ENCODE results near the gene SNX1.

SNX1 gene

GRCh38 chr15:64162869-64163658 lies 67.3 kb downstream of the SNX1 start, which contains the start of gene PPIB:
Gene PPIB (minus strand): TSS chr15:64163022. CDS start chr15:64162986, 36 bp downstream.
- TF ChIP-seq Cebpa-rat (IDR thresholded peaks at IDR 0.05) = no peak
- Histone ChIP-seq H3K36me3 (peaks cover 34% of the 10 kb centered on the region), H4K20me1 (peaks cover 42% of the 10 kb centered on the region), H3K27ac (peak within 1 kb of the TSS; percentile 90), H3K4me3 (peak within 1 kb of the TSS; percentile 85), H3K4me2 (peak within 1 kb of the TSS; percentile 98), H3K27me3 (no peaks in the 10 kb centered on the region), H3K9me3 (no peaks in the 10 kb centered on the region), H3K4me1 (peaks cover 53% of the 10 kb centered on the region), H3K9ac (peak within 1 kb of the TSS; percentile 93)

DNA sequence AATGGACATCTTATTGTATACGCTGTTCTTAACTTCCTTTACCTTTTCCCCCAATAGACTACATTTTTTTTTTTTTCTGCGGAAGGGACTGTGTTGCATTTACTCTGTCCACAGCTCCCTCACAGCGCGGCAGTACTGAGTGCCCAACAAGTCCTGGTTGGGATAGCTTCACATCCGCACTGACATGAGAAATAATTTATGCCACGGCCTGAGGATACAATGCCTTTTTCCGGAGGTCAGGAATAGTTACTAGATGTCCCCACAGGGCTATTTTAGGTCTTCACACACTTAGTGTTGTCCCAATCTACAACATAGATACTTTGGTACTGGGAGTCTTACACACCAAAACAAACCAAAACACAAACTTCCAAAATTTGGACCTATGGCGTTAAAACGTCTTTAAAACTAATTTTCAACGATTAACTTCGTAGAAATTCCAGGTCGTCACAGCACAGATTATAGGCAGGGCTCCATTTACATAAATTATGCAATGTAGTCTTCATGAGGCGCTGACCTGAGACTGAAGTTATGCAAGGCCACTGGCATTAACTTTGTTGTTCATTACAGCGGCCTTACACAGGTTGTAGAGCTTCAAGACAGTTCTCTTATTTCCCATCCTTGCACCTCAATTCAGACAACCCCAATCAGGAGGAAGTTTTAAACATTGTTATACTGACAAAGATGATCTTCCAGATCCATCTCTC lies 68.0 kb downstream of the SNX1 start:
- H3K27me3 ChIP-seq = no peaks in the 10 kb centered on the region
- peak overlapping the region; percentile 80 for H3K4me2 ChIP-seq
- no peaks in the 10 kb centered on the region for H3K9me3 ChIP-seq
- peaks cover 46% of the 10 kb centered on the region for H3K4me1 ChIP-seq
- peaks cover 27% of the 10 kb centered on the region for H3K36me3 ChIP-seq
- peaks cover 34% of the 10 kb centered on the region for H4K20me1 ChIP-seq
- peak overlapping the region; percentile 85 for H3K4me3 ChIP-seq
- no peak for TF ChIP-seq Cebpa-rat (IDR thresholded peaks at IDR 0.05)
- peak overlapping the region; percentile 74 for H3K9ac ChIP-seq
- peak overlapping the region; percentile 69 for H3K27ac ChIP-seq

DNA sequence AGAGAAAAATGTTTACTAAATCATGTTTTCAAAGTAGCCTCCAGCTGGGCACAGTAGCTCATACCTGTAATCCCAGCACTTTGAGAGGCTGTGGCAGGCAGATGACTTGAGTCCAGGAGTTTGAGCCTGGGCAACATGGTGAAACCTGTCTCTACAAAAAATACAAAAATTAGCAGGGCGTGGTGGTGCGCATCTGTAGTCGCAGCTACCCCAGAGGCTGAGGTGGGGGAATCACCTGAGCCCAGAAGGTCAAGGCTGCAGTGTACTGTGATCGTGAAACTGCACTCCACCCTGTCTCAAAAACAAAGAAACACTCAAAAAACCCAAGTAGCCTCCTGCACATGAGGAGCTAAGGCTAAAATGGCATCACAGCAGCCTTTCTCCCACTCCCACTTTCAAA lies 68.7 kb downstream of the SNX1 start:
- no peak overlapping the region for H3K9ac ChIP-seq
- peaks cover 39% of the 10 kb centered on the region for H3K4me1 ChIP-seq
- H3K4me2 ChIP-seq = no peak overlapping the region
- peaks cover 28% of the 10 kb centered on the region for H4K20me1 ChIP-seq
- peaks cover 21% of the 10 kb centered on the region for H3K36me3 ChIP-seq
- no peak for TF ChIP-seq Cebpa-rat (IDR thresholded peaks at IDR 0.05)
- no peak overlapping the region for H3K27ac ChIP-seq
- no peak overlapping the region for H3K4me3 ChIP-seq
- H3K27me3 ChIP-seq = no peaks in the 10 kb centered on the region
- H3K9me3 ChIP-seq = no peaks in the 10 kb centered on the region

GRCh38 chr15:64166102-64166890 lies 70.5 kb downstream of the SNX1 start:
- Histone ChIP-seq H3K27me3 (no peaks in the 10 kb centered on the region), H3K4me1 (peaks cover 21% of the 10 kb centered on the region), H3K4me2 (no peak overlapping the region), H3K4me3 (no peak overlapping the region), H3K9ac (no peak overlapping the region), H3K27ac (no peak overlapping the region), H3K9me3 (no peaks in the 10 kb centered on the region), H3K36me3 (peaks cover 18% of the 10 kb centered on the region), H4K20me1 (peaks cover 9% of the 10 kb centered on the region)
- TF ChIP-seq Cebpa-rat (IDR thresholded peaks at IDR 0.05) = no peak

DNA sequence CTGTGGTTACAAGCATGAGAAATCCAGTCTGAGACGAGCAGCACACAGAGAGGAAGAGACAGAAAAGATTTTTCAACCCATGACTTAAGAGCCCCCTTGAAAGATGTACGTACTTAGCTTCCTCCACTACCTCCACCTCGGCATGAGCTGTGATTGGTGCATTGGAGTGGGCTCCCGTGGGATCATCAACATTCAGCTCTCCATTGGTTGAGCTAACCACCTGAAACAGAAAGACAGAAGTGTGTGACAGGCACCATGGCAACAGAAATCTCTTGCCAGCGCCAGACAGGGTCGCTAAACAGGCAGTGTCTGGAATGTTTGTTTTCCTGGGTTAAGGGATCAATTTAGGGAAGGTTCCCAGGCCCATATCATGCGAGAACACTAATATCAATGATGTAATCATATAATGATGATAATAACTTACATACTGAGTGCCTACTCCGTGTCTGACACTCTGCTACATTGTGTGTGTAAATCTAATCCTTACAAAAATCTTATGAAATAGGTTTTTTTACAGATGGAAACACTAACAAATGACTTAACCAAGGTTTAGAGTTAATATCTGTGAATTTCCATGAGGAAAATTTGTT lies 84.5 kb downstream of the SNX1 start:
- no peaks in the 10 kb centered on the region for H3K9me3 ChIP-seq
- H3K4me3 ChIP-seq = no peak overlapping the region
- H3K4me2 ChIP-seq = peak overlapping the region; percentile 65
- H3K4me1 ChIP-seq = peaks cover 27% of the 10 kb centered on the region
- H4K20me1 ChIP-seq = no peaks in the 10 kb centered on the region
- no peak overlapping the region for H3K27ac ChIP-seq
- H3K36me3 ChIP-seq = peaks cover 45% of the 10 kb centered on the region
- no peaks in the 10 kb centered on the region for H3K27me3 ChIP-seq
- H3K9ac ChIP-seq = no peak overlapping the region
- TF ChIP-seq Cebpa-rat (IDR thresholded peaks at IDR 0.05) = no peak

GRCh38 chr15:64182859-64183370 lies 87.1 kb downstream of the SNX1 start:
- no peak for TF ChIP-seq Cebpa-rat (IDR thresholded peaks at IDR 0.05)
- no peaks in the 10 kb centered on the region for H4K20me1 ChIP-seq
- no peak overlapping the region for H3K27ac ChIP-seq
- peaks cover 27% of the 10 kb centered on the region for H3K4me1 ChIP-seq
- H3K27me3 ChIP-seq = no peaks in the 10 kb centered on the region
- no peak overlapping the region for H3K4me2 ChIP-seq
- no peak overlapping the region for H3K9ac ChIP-seq
- H3K36me3 ChIP-seq = peaks cover 49% of the 10 kb centered on the region
- no peaks in the 10 kb centered on the region for H3K9me3 ChIP-seq
- H3K4me3 ChIP-seq = no peak overlapping the region

DNA sequence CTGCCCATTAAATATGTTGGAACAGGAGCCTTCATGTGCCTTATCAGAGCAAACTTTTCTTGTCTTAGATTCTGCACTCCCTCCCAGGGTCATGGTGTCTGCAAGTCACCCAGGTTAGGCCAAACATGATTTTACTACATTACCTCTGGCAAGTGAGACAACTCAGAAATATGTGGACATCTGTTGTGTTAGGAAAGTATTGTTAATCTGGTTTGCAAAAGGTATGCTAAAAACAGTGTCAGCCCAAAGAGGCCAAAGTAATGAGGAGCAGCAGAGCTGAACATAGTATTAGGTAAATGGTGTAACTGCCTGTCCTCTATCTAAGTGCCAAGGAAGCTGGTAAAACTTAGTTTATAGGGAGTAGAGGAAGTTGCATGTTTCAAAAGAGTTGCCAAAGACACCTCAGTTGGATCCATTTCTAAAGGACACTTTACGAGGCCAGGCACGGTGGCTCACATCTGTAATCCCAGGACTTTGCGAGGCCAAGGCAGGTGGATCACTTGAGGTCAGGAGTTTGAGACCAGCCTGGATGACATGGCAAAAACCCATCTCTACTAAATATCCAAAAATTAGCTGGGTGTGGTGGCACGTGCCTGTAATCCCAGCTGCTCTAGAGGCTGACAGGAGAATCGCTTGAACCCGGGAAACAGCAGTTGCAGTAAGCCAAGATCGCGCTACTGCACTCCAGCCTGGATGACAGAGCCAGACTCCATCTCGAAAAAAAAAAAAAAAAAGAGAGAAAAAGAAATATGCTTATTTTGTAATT lies 89.5 kb downstream of the SNX1 start:
- Histone ChIP-seq H3K9ac (no peak overlapping the region), H3K4me2 (no peak overlapping the region), H3K9me3 (no peaks in the 10 kb centered on the region), H3K4me1 (peaks cover 14% of the 10 kb centered on the region), H3K4me3 (no peak overlapping the region), H3K36me3 (peaks cover 49% of the 10 kb centered on the region), H3K27me3 (no peaks in the 10 kb centered on the region), H4K20me1 (no peaks in the 10 kb centered on the region), H3K27ac (no peak overlapping the region)
- no peak for TF ChIP-seq Cebpa-rat (IDR thresholded peaks at IDR 0.05)

DNA sequence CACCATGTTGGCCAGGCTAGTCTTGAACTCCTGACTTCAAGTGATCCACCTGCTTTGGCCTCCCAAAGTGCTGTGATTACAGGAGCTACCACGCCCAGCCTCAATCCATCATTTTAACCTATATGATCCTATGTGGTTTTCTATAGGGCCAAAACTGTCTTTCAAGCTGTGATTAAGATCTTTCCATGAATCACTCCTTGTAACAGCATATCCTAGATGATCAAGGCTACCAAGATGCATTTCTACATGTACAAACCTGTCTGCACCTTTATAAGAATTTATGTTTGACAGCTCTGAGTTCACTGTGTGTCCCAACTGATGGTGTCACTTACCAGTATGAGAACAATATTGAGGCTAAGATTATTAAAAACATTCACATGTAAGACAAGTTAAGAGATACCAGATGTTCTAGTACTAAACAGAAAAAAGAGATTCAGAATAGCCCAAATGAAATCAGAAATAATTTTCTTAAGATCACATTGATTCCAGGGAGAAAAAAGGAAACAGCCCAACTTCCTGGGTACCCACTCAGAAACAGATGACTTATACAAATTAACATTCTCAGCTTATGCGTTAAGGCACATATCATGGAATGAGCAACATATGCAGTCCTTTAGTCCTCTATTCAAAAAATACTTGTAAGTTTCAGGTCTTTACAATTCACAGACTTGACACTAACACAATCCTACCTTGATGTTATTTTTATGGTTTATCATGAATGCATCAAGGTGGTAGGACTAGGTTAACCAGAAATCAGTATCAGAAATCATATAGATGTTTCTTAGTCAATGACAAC lies 91.8 kb downstream of the SNX1 start:
- no peak for TF ChIP-seq Cebpa-rat (IDR thresholded peaks at IDR 0.05)

More for the DNA sequence above, 91.8 kb downstream of the SNX1 start:
- no peak overlapping the region for H3K4me2 ChIP-seq
- H3K9ac ChIP-seq = no peak overlapping the region
- H3K27me3 ChIP-seq = no peaks in the 10 kb centered on the region
- no peak overlapping the region for H3K4me3 ChIP-seq
- H3K4me1 ChIP-seq = no peaks in the 10 kb centered on the region
- no peaks in the 10 kb centered on the region for H3K9me3 ChIP-seq
- H3K27ac ChIP-seq = no peak overlapping the region
- no peaks in the 10 kb centered on the region for H4K20me1 ChIP-seq
- H3K36me3 ChIP-seq = peaks cover 49% of the 10 kb centered on the region
